Fibroblast of villous mesenchyme (primary cell): ENCODE measurements around the gene SERPINI1. TPM values are rescaled to one million over a fixed set of nuclear protein-coding genes. Genes with fewer than 3 reads are reported as not detected.

Experiments used
- DNase-seq: peaks from one replicate; pipeline ENCODE4 v3.0.0-alpha.2; 2010; ENCODE audit warnings: low read depth
- H3K4me3 ChIP-seq: 2 replicates; pipeline ENCODE4 v1.5.1; 2011; ENCODE audit warnings: low read depth, mild to moderate bottlenecking, low read length
- total RNA-seq: library from RNA; depleted of rRNA; stranded (reverse); fragments of >200 nt; gene quantifications from 2 replicates; pipeline ENCODE4 v1.2.3, GENCODE V29; 2012
- TF ChIP-seq, protein P1 (sequence below): IDR thresholded peaks from 2 replicates; pipeline ENCODE4 v1.5.1; 2012; ENCODE audit warnings: low read depth, mild to moderate bottlenecking, low read length; ENCODE audit not compliant: insufficient read depth

SERPINI1 gene
- total RNA-seq, 1 donor, result 2.2 TPM

DNA sequence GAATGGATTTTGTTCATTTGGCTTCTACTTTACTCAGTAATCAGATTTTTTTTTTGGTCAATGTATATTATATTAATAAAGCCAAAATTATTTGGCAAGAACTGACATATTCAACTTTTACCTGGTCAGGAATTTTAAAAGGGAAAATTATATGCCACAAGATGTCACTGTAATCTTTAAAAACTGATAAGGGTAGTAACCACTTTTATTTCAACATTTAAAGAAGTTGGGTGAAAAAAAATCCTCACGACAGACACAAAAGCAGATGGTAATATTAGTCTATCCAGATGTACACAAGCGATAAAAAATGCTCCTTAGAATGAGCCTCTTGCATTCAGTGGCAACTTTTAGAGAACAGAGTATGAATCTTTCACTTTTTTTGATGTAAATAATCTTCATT lies 101.9 kb downstream of the SERPINI1 start:
- peak; percentile 3 for DNase-seq
- TF ChIP-seq, protein P1, sequence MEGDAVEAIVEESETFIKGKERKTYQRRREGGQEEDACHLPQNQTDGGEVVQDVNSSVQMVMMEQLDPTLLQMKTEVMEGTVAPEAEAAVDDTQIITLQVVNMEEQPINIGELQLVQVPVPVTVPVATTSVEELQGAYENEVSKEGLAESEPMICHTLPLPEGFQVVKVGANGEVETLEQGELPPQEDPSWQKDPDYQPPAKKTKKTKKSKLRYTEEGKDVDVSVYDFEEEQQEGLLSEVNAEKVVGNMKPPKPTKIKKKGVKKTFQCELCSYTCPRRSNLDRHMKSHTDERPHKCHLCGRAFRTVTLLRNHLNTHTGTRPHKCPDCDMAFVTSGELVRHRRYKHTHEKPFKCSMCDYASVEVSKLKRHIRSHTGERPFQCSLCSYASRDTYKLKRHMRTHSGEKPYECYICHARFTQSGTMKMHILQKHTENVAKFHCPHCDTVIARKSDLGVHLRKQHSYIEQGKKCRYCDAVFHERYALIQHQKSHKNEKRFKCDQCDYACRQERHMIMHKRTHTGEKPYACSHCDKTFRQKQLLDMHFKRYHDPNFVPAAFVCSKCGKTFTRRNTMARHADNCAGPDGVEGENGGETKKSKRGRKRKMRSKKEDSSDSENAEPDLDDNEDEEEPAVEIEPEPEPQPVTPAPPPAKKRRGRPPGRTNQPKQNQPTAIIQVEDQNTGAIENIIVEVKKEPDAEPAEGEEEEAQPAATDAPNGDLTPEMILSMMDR, result no peak
- H3K4me3 ChIP-seq, result no peak overlapping the region

DNA sequence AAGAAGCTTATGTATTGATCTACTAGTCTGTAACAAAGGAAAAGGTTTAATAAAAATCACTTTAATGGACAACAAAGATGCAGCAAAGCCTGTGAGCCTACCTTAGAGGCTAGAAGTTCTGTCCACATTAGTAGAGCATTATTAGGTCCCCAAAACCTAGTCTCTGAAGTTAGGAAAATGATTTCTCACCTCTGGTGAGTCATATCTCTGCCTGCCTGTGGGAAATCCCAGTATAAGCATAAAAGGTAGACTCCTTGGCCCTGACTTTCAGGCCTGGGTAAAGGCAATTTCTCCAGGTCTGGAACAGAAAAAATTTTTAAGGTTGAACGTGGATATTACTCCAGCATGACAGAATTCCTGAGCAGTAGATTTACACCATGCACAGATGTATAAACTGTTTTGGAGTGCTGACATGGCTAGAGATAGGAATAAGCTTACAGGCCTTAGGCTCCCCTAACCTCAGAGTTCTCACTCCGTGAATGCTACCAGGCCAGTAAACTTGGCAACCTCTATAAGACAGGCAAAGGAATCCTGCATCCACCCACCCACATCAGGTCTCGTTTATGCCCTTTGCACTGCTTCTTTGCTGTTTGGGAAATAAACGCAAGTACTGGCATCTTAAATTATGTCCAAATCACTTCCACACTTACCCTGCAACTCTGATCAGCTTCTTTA lies 104.1 kb downstream of the SERPINI1 start:
- no peak for DNase-seq
- TF ChIP-seq, protein P1, result no peak

DNA sequence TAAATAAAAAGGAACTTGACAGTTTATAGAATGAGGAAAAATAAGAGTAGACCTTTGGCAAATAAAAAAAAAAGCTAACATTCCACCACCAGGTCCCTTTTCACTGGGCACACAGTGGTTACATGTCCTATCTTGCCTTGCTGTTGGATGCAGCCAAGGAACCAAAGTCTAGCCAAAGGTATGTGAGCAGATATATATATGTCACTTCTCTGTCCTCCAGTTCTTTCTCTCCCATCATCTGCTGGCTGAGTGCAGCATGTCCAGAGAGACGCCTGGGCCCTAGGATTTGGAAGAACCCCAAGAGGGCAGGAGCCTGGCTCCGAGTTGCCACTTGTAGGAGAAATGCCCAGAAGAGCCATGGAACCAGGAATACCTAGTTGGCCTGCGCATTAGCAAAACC lies 104.7 kb downstream of the SERPINI1 start:
- H3K4me3 ChIP-seq, result no peak overlapping the region
- TF ChIP-seq, protein P1, result no peak
- no peak for DNase-seq

More for the DNA sequence above, 104.1 kb downstream of the SERPINI1 start:
- H3K4me3 ChIP-seq, result no peak overlapping the region

DNA sequence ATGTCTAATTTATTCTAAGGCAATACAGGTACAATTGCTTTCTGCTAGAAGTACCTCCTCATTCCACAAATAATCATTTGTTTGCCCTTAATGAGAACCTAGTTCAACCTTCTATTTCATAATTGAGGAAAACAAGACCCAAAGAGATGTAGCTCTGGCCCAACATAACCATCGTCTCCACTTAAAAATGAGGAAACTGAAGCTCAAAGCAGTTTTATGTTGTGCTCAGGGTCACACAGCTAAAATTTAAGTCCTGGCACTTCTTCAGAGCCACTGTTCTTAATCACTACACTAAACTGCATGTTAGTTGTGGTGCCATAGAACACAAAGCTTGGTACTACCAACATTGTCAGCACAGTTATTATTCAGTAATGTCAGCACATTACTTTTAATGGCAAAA lies 108.0 kb downstream of the SERPINI1 start:
- no peak overlapping the region for H3K4me3 ChIP-seq
- DNase-seq, result no peak
- TF ChIP-seq, protein P1, result no peak

DNA sequence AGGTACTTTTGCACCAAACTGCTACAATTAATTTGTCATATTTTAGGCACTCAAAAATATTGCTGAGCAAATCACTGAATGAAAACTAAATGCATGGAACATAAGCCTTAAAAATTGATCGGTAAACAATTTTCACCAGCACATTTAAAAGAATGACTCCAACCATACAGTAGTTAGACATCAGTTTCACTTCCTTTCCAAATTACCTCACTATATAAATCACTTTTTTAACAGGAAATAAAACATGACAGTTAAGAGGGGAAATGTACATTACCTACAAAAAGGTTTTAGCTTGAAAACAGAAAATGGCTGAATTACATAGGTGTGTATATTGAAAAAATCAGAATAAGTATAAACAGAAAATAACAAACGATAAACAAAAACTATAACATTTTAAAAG lies 108.4 kb downstream of the SERPINI1 start:
- no peak for DNase-seq
- TF ChIP-seq, protein P1, result no peak
- no peak overlapping the region for H3K4me3 ChIP-seq

DNA sequence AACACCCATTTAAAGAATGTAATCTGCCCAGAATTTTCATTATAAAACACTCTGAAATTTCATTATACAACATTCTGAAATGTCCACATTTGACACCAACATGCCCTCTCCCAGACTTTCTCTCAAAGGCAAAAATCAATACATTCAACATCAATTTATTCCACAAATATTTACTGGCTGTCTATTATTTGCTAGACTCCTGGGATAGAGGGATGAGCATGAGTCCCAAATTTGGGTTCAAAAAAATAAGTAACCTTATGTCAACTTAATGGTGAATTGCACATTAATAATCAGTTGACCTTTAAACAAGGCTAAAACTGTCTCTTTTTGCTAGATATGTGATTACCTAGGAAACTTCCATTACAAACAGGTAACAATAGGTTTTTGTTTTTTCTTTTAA lies 109.0 kb downstream of the SERPINI1 start:
- no peak for DNase-seq
- TF ChIP-seq, protein P1, result no peak
- no peak overlapping the region for H3K4me3 ChIP-seq

DNA sequence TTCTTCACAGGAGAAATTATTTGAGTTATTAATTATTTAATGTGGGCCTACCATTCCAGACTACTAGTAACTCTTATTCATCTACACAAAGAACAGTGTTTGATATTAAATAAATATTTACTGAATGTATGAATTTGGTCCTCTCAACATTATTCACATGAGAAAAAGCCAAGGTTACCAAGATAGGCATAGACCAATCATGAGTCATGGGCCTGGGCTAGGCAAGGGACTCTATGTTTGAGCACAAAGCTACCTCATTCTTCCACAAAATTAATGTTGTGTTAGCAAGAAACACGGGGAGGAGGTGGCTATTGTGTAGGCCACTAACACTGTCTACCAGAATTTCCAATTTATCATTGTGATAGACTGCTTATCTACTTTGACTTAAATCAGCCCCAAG lies 115.7 kb downstream of the SERPINI1 start:
- H3K4me3 ChIP-seq, result no peak overlapping the region
- DNase-seq, result no peak
- TF ChIP-seq, protein P1, result no peak
